ENCODE measurements around the gene ADGRB2. TPM values are rescaled to one million over a fixed set of nuclear protein-coding genes. Genes with fewer than 3 reads are reported as not detected.

The ADGRB2 gene
- polyA plus RNA-seq, 3 donors: not detected

DNA sequence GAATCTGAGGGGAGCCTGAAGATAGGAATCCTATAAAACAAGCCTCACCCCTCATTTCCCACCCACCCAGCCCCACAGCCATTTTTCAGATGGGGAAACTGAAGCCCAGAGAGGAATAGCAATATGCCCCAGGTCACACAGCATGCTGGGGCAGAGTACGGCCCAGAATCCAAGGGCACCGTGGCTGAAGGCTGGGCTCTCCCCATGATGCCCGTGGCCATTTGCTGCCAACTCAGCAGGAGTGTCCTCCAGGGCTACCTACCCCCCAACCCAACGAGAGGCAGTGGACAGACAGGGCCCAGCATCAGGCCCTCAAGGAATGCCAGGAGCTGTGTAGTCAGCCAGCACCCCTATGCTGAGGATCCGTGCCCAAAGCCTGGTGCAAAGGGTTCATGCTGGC, 68.8 kb downstream of the ADGRB2 start:
- H2AFZ ChIP-seq (ENCODE audit: insufficient read depth, low read depth, low read length, poor library complexity, severe bottlenecking): no peak overlapping the region
- no peaks in the 10 kb centered on the region for H3K4me1 Mint-ChIP-seq
- DNase-seq: no peak
- no peaks in the 10 kb centered on the region for H3K9me3 ChIP-seq (replicated peaks in 1 of 2; ENCODE audit: control insufficient read depth in 1 of 2, insufficient read depth in 1 of 2, low read length in 2 of 2)
- peaks cover 3 to 8% (median 4%) of the 10 kb centered on the region in 3 donors for H3K27me3 Mint-ChIP-seq (ENCODE audit: low read depth in 3 of 3)
- TF ChIP-seq, protein P1, sequence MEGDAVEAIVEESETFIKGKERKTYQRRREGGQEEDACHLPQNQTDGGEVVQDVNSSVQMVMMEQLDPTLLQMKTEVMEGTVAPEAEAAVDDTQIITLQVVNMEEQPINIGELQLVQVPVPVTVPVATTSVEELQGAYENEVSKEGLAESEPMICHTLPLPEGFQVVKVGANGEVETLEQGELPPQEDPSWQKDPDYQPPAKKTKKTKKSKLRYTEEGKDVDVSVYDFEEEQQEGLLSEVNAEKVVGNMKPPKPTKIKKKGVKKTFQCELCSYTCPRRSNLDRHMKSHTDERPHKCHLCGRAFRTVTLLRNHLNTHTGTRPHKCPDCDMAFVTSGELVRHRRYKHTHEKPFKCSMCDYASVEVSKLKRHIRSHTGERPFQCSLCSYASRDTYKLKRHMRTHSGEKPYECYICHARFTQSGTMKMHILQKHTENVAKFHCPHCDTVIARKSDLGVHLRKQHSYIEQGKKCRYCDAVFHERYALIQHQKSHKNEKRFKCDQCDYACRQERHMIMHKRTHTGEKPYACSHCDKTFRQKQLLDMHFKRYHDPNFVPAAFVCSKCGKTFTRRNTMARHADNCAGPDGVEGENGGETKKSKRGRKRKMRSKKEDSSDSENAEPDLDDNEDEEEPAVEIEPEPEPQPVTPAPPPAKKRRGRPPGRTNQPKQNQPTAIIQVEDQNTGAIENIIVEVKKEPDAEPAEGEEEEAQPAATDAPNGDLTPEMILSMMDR (IDR thresholded peaks at IDR 0.05): no peak
- intact Hi-C loops (cut with micrococcal nuclease): no loop called here
- no peaks in the 10 kb centered on the region for H3K9me3 Mint-ChIP-seq
- H3K27ac Mint-ChIP-seq: no peak overlapping the region
- no peaks in the 10 kb centered on the region for H3K36me3 ChIP-seq (replicated peaks in 1 of 2; ENCODE audit: control insufficient read depth in 1 of 2, insufficient read depth in 2 of 2, low read length in 2 of 2)
- no peaks in the 10 kb centered on the region for H3K27me3 ChIP-seq (ENCODE audit: control insufficient read depth in 2 of 2, insufficient read depth in 2 of 2, low read length in 2 of 2)
- H3K27ac ChIP-seq (ENCODE audit: low read depth in 1 of 2, low read length in 2 of 2): no peak overlapping the region
- H3K9ac ChIP-seq (ENCODE audit: insufficient read depth, low read length, poor library complexity, severe bottlenecking): no peak overlapping the region
- H3K36me3 Mint-ChIP-seq: no peaks in the 10 kb centered on the region
- no peak overlapping the region for H3K4me3 ChIP-seq (replicated peaks in 1 of 3; ENCODE audit: low read depth in 2 of 3, low read length in 3 of 3)
- H4K20me1 ChIP-seq (ENCODE audit: insufficient read depth, low read length): no peaks in the 10 kb centered on the region
- no peaks in the 10 kb centered on the region for H3K4me1 ChIP-seq (ENCODE audit: control insufficient read depth in 1 of 2, insufficient read depth in 2 of 2, low read length in 2 of 2)
- WGBS (ENCODE audit: insufficient coverage): 94% methylated on average over 4 of the region's 5 CpGs
- H3K4me3 Mint-ChIP-seq: no peak overlapping the region
- no peak overlapping the region for H3K4me2 ChIP-seq (replicated peaks; ENCODE audit: extremely low read depth, low read length, poor library complexity, severe bottlenecking)
- H3K79me2 ChIP-seq (ENCODE audit: insufficient read depth, low read length): no peaks in the 10 kb centered on the region

DNA sequence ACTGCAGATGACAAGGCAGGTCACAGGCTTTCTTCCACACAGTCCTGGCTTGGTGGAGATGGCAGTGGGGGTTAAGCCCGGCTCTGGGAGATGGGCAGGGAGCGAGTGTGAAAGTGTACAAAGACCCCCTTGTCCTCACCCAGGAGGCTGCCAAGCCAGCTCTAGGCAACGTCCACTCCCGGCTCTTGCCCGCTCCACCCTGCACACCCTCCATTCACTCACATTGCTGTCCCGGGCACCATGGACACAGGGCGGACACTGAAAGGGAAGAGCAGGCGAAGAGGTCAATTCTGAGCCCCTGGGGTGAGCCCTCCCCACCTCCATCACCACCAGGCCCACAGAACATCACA, 69.2 kb downstream of the ADGRB2 start:
- Histone ChIP-seq H3K4me3 (replicated peaks in 1 of 3; ENCODE audit: low read depth in 2 of 3, low read length in 3 of 3) (no peak overlapping the region), H3K27ac (ENCODE audit: low read depth in 1 of 2, low read length in 2 of 2) (no peak overlapping the region), H3K9me3 (replicated peaks in 1 of 2; ENCODE audit: control insufficient read depth in 1 of 2, insufficient read depth in 1 of 2, low read length in 2 of 2) (no peaks in the 10 kb centered on the region), H3K36me3 (replicated peaks in 1 of 2; ENCODE audit: control insufficient read depth in 1 of 2, insufficient read depth in 2 of 2, low read length in 2 of 2) (no peaks in the 10 kb centered on the region), H3K4me1 (ENCODE audit: control insufficient read depth in 1 of 2, insufficient read depth in 2 of 2, low read length in 2 of 2) (no peaks in the 10 kb centered on the region), H3K4me2 (replicated peaks; ENCODE audit: extremely low read depth, low read length, poor library complexity, severe bottlenecking) (no peak overlapping the region), H2AFZ (ENCODE audit: insufficient read depth, low read depth, low read length, poor library complexity, severe bottlenecking) (no peak overlapping the region), H3K79me2 (ENCODE audit: insufficient read depth, low read length) (no peaks in the 10 kb centered on the region), H4K20me1 (ENCODE audit: insufficient read depth, low read length) (no peaks in the 10 kb centered on the region), H3K27me3 (ENCODE audit: control insufficient read depth in 2 of 2, insufficient read depth in 2 of 2, low read length in 2 of 2) (no peaks in the 10 kb centered on the region), H3K9ac (ENCODE audit: insufficient read depth, low read length, poor library complexity, severe bottlenecking) (no peak overlapping the region)
- TF ChIP-seq, protein P1 (IDR thresholded peaks at IDR 0.05): no peak
- Mint-ChIP-seq H3K27me3 (ENCODE audit: low read depth in 3 of 3) (peaks cover 3 to 8% (median 4%) of the 10 kb centered on the region in 3 donors), H3K9me3 (no peaks in the 10 kb centered on the region), H3K27ac (peak overlapping the region in 1 of 7 donors; percentile 33), H3K4me3 (no peak overlapping the region), H3K4me1 (no peaks in the 10 kb centered on the region), H3K36me3 (no peaks in the 10 kb centered on the region)
- DNase-seq: no peak
- intact Hi-C loops (cut with micrococcal nuclease): no loop called here
- WGBS (ENCODE audit: insufficient coverage): 98% methylated on average over 5 of the region's 8 CpGs

All from CD14-positive monocyte (primary cell).